Neuronal stem cell (in vitro differentiated cells): ENCODE data around the gene SEC23A.
A peak's percentile ranks its signal among the peaks of the same experiment; 100 is the strongest.
"Not testable (repeated sequence)": the region's sequence is repeated elsewhere in the genome, so short reads cannot be mapped to it uniquely, and the experiment has no call there.

Source experiments
- DNase-seq: peaks from one replicate; pipeline ENCODE4 v3.0.0-alpha.2; 2013; ENCODE audit warnings: low spot score
- H2AFZ ChIP-seq: one replicate; pipeline ENCODE4 v1.6.1; 2013; ENCODE audit warnings: mild to moderate bottlenecking, low read length, inconsistent platforms
- H2AK5ac ChIP-seq: 2 replicates; pipeline ENCODE4 v1.6.1; 2013; ENCODE audit warnings: low read depth, mild to moderate bottlenecking, inconsistent platforms, low read length, moderate library complexity, mixed read lengths
- H2BK120ac ChIP-seq: 2 replicates; pipeline ENCODE4 v1.6.1; 2013; ENCODE audit warnings: low read depth, mild to moderate bottlenecking, inconsistent platforms, low read length, moderate library complexity, mixed read lengths
- H2BK12ac ChIP-seq: one replicate; pipeline ENCODE4 v1.6.1; 2013; ENCODE audit warnings: low read length, inconsistent platforms
- H2BK15ac ChIP-seq: 2 replicates; pipeline ENCODE4 v1.6.1; 2013; ENCODE audit warnings: mild to moderate bottlenecking, low read length, inconsistent platforms, mixed read lengths
- H2BK5ac ChIP-seq: one replicate; pipeline ENCODE4 v1.6.1; 2013; ENCODE audit warnings: inconsistent platforms, mild to moderate bottlenecking, low read length, moderate library complexity
- H3K14ac ChIP-seq: one replicate; pipeline ENCODE4 v1.6.1; 2013; ENCODE audit warnings: low read length, inconsistent platforms
- H3K18ac ChIP-seq: 2 replicates; pipeline ENCODE4 v1.6.1; 2013; ENCODE audit warnings: low read length, inconsistent platforms
- H3K23ac ChIP-seq: 2 replicates; pipeline ENCODE4 v1.6.1; 2013; ENCODE audit warnings: low read depth, mild to moderate bottlenecking, mixed read lengths, low read length, inconsistent platforms; ENCODE audit not compliant: poor library complexity
- H3K27ac ChIP-seq: replicated peaks from 3 replicates; pipeline ENCODE4 v1.5.1; 2013; ENCODE audit warnings: low read length, inconsistent platforms
- H3K27me3 ChIP-seq, 3 experiments: 2 replicates each; pipeline ENCODE4 v1.6.1; 2013; ENCODE audit warnings: low read length in 3 of 3, mild to moderate bottlenecking in 2 of 3, inconsistent platforms in 1 of 3, low read depth in 1 of 3, mixed read lengths in 1 of 3, moderate library complexity in 1 of 3; ENCODE audit not compliant: control insufficient read depth in 3 of 3, insufficient read depth in 3 of 3
- H3K36me3 ChIP-seq, 2 donors: replicated peaks in 1 of 2; 2 replicates each; pipeline ENCODE4 v1.6.1; 2013; ENCODE audit warnings: low read length in 2 of 2; ENCODE audit not compliant: control insufficient read depth in 2 of 2, insufficient read depth in 2 of 2
- H3K4ac ChIP-seq: 2 replicates; pipeline ENCODE4 v1.6.1; 2013; ENCODE audit warnings: inconsistent platforms, mild to moderate bottlenecking, low read length, moderate library complexity
- H3K4me1 ChIP-seq, 2 donors: 1 replicate in 1 of 2; 2 replicates in 1 of 2; pipeline ENCODE4 v1.6.1; 2013; ENCODE audit warnings: low read length in 2 of 2, low read depth in 1 of 2; ENCODE audit not compliant: control insufficient read depth in 2 of 2, insufficient read depth in 1 of 2
- H3K4me2 ChIP-seq: one replicate; pipeline ENCODE4 v1.6.1; 2013; ENCODE audit warnings: mild to moderate bottlenecking, low read length, inconsistent platforms; ENCODE audit not compliant: insufficient read depth, poor library complexity, severe bottlenecking
- H3K4me3 ChIP-seq, 2 donors: 2 replicates each; pipeline ENCODE4 v1.5.1; 2013; ENCODE audit warnings: low read length in 2 of 2, mild to moderate bottlenecking in 2 of 2, inconsistent platforms in 1 of 2, moderate library complexity in 1 of 2
- H3K79me1 ChIP-seq: one replicate; pipeline ENCODE4 v1.6.1; 2013; ENCODE audit warnings: low read depth, mild to moderate bottlenecking, inconsistent platforms, low read length, moderate library complexity
- H3K9ac ChIP-seq: one replicate; pipeline ENCODE4 v1.6.1; 2013; ENCODE audit warnings: mild to moderate bottlenecking, low read depth, low read length, inconsistent platforms; ENCODE audit not compliant: poor library complexity
- H3K9me3 ChIP-seq, 2 donors: replicated peaks in 1 of 2; 2 replicates each; pipeline versions ENCODE3 to v1.6.1; 2013; ENCODE audit warnings: low read length in 2 of 2, mild to moderate bottlenecking in 2 of 2, inconsistent platforms in 1 of 2, low read depth in 1 of 2, mixed read lengths in 1 of 2, moderate library complexity in 1 of 2; ENCODE audit not compliant: control insufficient read depth in 2 of 2, insufficient read depth in 1 of 2
- H4K8ac ChIP-seq: one replicate; pipeline ENCODE4 v1.6.1; 2013; ENCODE audit warnings: low read depth, mild to moderate bottlenecking, inconsistent platforms, low read length, moderate library complexity
- H4K91ac ChIP-seq: one replicate; pipeline ENCODE4 v1.6.1; 2013; ENCODE audit warnings: low read length, low read depth, mild to moderate bottlenecking, inconsistent platforms; ENCODE audit not compliant: poor library complexity
- WGBS, 2 donors: extraction: QIAGEN DNeasy Blood & Tissue Kit; methylation state at CpG; one replicate each; pipeline ENCODE4 v1.1.7; 2013; ENCODE audit warnings: missing lambda C conversion rate in 2 of 2, mixed read lengths in 1 of 2; ENCODE audit not compliant: insufficient read length in 2 of 2, insufficient replicate concordance in 1 of 2; ENCODE audit errors: extremely low coverage in 2 of 2; 5-methylcytosine and 5-hydroxymethylcytosine counted together

The SEC23A gene

DNA sequence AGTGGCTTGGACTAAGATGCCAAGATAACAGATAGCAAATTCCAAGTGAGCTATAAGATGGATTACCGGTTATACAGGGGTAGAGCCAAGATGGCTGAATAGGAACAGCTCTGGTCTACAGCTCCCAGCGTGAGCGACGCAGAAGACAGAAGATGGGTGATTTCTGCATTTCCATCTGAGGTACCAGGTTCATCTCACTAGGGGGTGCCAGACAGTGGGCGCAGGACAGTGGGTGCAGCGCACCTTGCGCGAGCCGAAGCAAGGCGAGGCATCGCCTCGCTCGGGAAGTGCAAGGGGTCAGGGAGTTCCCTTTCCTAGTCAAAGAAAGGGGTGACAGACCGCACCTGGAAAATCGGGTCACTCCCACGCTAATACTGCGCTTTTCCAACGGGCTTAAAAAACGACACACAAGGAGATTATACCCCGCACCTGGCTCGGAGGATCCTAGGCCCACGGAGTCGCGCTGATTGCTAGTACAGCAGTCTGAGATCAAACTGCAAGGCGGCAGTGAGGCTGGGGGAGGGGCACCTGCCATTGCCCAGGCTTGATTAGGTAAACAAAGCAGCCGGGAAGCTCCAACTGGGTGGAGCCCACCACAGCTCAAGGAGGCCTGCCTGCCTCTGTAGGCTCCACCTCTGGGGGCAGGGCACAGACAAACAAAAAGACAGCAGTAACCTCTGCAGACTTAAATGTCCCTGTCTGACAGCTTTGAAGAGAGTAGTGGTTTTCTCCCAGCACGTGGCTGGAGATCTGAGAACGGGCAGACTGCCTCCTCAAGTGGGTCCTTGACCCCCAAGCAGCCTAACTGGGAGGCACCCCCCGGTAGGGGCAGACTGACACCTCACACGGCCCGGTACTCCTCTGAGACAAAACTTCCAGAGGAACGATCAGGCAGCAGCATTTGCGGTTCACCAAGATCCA is 85.7 kb downstream of the SEC23A start:
- H2AK5ac ChIP-seq, H3K27ac ChIP-seq: not testable (repeated sequence)

DNA sequence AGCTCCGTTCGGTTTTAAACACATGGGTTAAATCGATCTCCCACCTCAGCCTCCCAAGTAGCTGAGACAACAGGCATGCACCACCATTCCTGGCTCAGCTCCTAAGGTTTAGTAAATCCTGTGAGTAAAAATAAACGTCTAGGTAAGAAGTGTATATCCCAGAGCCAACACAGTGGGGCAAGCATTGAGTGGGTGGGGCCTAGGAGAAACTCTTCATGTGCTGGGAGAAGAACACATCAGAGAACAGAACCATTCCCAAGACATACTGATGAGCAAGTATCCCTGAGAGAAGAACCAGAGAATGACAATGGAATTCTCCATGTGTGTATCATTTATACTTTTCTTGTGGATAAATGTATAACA is 86.3 kb downstream of the SEC23A start:
- no peak for DNase-seq
- Histone ChIP-seq H3K4me3 (no peak overlapping the region), H4K8ac (no peak overlapping the region), H3K27ac (no peak overlapping the region), H3K4me2 (no peak overlapping the region), H3K9ac (no peak overlapping the region), H3K9me3 (no peaks in the 10 kb centered on the region), H3K4me1 (peaks cover 0 to 3% of the 10 kb centered on the region in 2 donors), H2AFZ (no peak overlapping the region), H4K91ac (no peak overlapping the region), H3K23ac (no peak overlapping the region), H2AK5ac (no peak overlapping the region), H3K18ac (no peak overlapping the region), H3K14ac (no peak overlapping the region), H3K4ac (no peak overlapping the region), H3K36me3 (no peaks in the 10 kb centered on the region), H3K79me1 (no peaks in the 10 kb centered on the region), H2BK120ac (no peak overlapping the region), H3K27me3 (no peaks in the 10 kb centered on the region), H2BK12ac (no peak overlapping the region), H2BK5ac (no peak overlapping the region), H2BK15ac (no peak overlapping the region)
- WGBS, 2 donors, result no CpG with 5 or more reads among the region's 4 CpGs

More for the DNA sequence above, 85.7 kb downstream of the SEC23A start:
- not testable (repeated sequence) for H3K9me3 ChIP-seq, H3K14ac ChIP-seq, H3K4me1 ChIP-seq, H3K36me3 ChIP-seq, H2BK12ac ChIP-seq, H3K18ac ChIP-seq, H2BK120ac ChIP-seq, H3K4ac ChIP-seq, H2BK5ac ChIP-seq, H3K23ac ChIP-seq, DNase-seq, H4K8ac ChIP-seq, H3K9ac ChIP-seq, H4K91ac ChIP-seq, H3K79me1 ChIP-seq, H2BK15ac ChIP-seq, H2AFZ ChIP-seq, H3K27me3 ChIP-seq
- WGBS, 2 donors, result no CpG with 5 or more reads among the region's 33 CpGs
- H3K4me3 ChIP-seq, result peak overlapping the region in 1 of 2 donors; percentile 54
- peak overlapping the region; percentile 23 for H3K4me2 ChIP-seq

DNA sequence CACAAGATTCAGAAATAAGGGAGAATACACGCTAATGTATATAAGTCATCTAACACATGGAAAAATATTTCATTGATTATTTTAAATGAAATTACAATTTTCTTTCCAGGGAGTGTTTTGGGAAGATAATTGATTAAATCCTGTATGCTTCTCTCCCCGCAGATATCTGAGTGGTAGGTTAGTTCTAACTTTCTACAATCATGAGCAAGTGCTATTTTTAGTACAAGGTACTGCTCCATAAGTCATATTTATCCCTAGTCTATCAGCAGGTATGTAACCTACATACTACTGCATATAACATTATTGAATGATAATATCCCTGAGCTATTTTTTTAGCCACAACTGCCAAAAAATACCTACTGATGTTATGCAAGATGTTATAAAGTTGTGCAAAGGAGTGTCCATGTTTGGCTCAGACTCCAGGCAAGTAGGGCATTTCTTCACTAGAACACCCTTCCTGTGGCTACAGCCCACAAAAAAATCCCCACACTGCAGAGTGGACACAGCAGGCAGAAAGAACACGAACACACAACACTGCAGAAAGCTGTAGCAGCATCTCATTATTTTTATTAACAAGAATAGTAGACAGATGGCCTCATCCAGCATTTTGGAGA is 87.0 kb downstream of the SEC23A start:
- Histone ChIP-seq H2BK15ac (no peak overlapping the region), H3K27ac (no peak overlapping the region), H4K8ac (no peak overlapping the region), H3K9me3 (no peaks in the 10 kb centered on the region), H3K4me1 (peaks cover 0 to 3% of the 10 kb centered on the region in 2 donors), H3K4me3 (no peak overlapping the region), H2BK5ac (no peak overlapping the region), H3K4ac (no peak overlapping the region), H3K23ac (no peak overlapping the region), H3K14ac (no peak overlapping the region), H3K27me3 (no peaks in the 10 kb centered on the region), H3K4me2 (no peak overlapping the region), H2AK5ac (no peak overlapping the region), H2BK12ac (no peak overlapping the region), H2AFZ (no peak overlapping the region), H3K9ac (no peak overlapping the region), H4K91ac (no peak overlapping the region), H3K18ac (no peak overlapping the region), H2BK120ac (no peak overlapping the region), H3K36me3 (no peaks in the 10 kb centered on the region), H3K79me1 (no peaks in the 10 kb centered on the region)
- DNase-seq, result no peak
- WGBS, 2 donors, result no CpG with 5 or more reads among the region's 3 CpGs

DNA sequence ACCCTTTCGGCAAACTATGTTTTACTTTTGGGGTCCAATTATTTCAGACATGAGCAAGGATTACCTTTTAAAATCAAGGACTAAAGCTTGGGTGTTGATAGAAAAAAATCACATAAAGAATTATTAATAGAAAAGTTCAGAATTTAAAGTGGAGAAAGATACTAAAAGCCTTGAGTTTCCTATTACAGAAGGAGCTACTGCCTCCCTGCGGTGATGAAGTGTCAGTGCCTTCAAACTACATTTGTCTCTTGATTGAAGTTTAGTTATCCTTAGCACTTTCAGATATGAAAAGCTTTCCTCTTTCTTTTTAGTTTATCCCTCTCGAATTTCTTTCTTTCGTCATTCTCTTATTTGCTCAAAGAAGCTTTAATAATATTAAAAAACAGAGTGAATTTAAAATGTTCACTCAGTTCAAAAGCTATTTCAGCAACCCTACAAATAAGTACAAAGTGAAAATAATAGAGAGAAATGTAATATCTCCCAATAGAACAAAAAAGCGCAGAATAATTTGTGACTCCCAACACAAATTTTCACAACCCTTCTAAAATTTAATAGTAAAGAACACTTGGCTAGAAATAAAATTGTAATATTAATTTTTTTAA is 87.6 kb downstream of the SEC23A start:
- DNase-seq, result no peak
- no CpG with 5 or more reads among the region's 5 CpGs for WGBS, 2 donors

More for the DNA sequence above, 87.6 kb downstream of the SEC23A start:
- Histone ChIP-seq H3K27ac (no peak overlapping the region), H3K23ac (no peak overlapping the region), H2BK120ac (no peak overlapping the region), H2BK5ac (no peak overlapping the region), H3K9me3 (no peaks in the 10 kb centered on the region), H4K91ac (no peak overlapping the region), H2AK5ac (no peak overlapping the region), H3K4me3 (no peak overlapping the region), H3K27me3 (no peaks in the 10 kb centered on the region), H3K36me3 (no peaks in the 10 kb centered on the region), H3K14ac (no peak overlapping the region), H3K18ac (no peak overlapping the region), H2BK15ac (no peak overlapping the region), H3K4me1 (peaks cover 0 to 3% of the 10 kb centered on the region in 2 donors), H3K4ac (no peak overlapping the region), H3K4me2 (no peak overlapping the region), H3K79me1 (no peaks in the 10 kb centered on the region), H3K9ac (no peak overlapping the region), H2AFZ (no peak overlapping the region), H2BK12ac (no peak overlapping the region), H4K8ac (no peak overlapping the region)
